HEK293 (cell line): ENCODE results near the gene CEP41.

Source experiments
- KLF10 ChIP-seq: fragments of 450-650 bp; IDR thresholded peaks from 2 replicates; pipeline ENCODE4 v1.5.1; 2018; ENCODE audit warnings: missing biosample characterization, mild to moderate bottlenecking, missing genetic modification characterization
- ZNF510 ChIP-seq: fragments of 450-650 bp; formaldehyde crosslinking; IDR thresholded peaks from 2 replicates; pipeline ENCODE4 v1.5.1; 2018; ENCODE audit warnings: mild to moderate bottlenecking, missing genetic modification characterization, missing biosample characterization; ENCODE audit not compliant: insufficient replicate concordance
- TF ChIP-seq, protein P1 (sequence below): fragments of 450-650 bp; formaldehyde crosslinking; IDR thresholded peaks from 2 replicates; pipeline ENCODE4 v1.5.1; 2016; ENCODE audit warnings: missing biosample characterization, missing genetic modification characterization

DNA sequence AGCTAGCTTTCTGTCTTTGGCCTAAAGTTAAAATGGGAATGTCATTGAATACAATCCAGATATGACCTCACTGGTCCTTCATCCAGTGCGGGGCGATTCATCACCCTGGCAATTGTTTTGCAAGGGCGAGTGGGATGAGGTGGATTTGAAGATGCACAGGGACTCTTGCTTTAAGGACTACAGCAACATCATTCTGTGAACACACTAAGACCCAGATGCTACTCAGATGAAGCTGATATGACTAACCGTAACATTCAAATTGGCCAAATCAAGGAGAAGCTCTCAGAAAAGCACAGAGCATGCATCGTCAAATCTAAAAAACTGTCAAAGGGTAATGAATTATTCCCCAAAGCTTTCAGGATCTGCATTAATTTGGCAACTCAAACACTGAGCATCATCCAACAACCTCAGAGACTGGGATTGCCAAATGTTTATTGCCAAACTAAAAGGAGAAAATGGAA lies 47.7 kb downstream of the CEP41 start:
- TF ChIP-seq ZNF510 (tag by site-specific recombination) (no peak), KLF10 (no peak)
- TF ChIP-seq, protein P1, sequence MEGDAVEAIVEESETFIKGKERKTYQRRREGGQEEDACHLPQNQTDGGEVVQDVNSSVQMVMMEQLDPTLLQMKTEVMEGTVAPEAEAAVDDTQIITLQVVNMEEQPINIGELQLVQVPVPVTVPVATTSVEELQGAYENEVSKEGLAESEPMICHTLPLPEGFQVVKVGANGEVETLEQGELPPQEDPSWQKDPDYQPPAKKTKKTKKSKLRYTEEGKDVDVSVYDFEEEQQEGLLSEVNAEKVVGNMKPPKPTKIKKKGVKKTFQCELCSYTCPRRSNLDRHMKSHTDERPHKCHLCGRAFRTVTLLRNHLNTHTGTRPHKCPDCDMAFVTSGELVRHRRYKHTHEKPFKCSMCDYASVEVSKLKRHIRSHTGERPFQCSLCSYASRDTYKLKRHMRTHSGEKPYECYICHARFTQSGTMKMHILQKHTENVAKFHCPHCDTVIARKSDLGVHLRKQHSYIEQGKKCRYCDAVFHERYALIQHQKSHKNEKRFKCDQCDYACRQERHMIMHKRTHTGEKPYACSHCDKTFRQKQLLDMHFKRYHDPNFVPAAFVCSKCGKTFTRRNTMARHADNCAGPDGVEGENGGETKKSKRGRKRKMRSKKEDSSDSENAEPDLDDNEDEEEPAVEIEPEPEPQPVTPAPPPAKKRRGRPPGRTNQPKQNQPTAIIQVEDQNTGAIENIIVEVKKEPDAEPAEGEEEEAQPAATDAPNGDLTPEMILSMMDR (tag by site-specific recombination): no peak
